ENCODE results near the gene RUVBL1. TPM values are rescaled to one million over a fixed set of nuclear protein-coding genes. Genes with fewer than 3 reads are reported as not detected.

RUVBL1 gene
- total and polyA plus RNA-seq, 2 experiments from 2014 or later = 29.7 to 33.5 TPM

GRCh38 chr3:128077202-128077624, 46.4 kb downstream of the RUVBL1 start:
- Histone ChIP-seq H4K20me1 (ENCODE audit: insufficient read depth, poor library complexity, severe bottlenecking) (peaks cover 23% of the 10 kb centered on the region), H3K27me3 (no peaks in the 10 kb centered on the region), H3K9me2 (replicated peaks; ENCODE audit: insufficient read depth) (no peaks in the 10 kb centered on the region), H2AFZ (no peak overlapping the region), H3K36me3 (replicated peaks; ENCODE audit: insufficient read depth, low read depth) (no peaks in the 10 kb centered on the region), H3K4me2 (peak overlapping the region; percentile 94), H3K27ac (no peak overlapping the region), H3K4me1 (ENCODE audit: insufficient read depth) (peaks cover 22% of the 10 kb centered on the region), H3K79me2 (no peaks in the 10 kb centered on the region), H3K9me3 (ENCODE audit: low read depth) (no peaks in the 10 kb centered on the region), H3K4me3 (no peak overlapping the region)
- 28% methylated on average over 5 of the region's 11 CpGs for WGBS (ENCODE audit: low lambda C conversion rate, missing lambda C conversion rate)
- TF ChIP-seq EZH2phosphoT487 (IDR thresholded peaks at IDR 0.05; ENCODE audit: low read depth, severe bottlenecking, unreplicated experiment) = no peak
- TF ChIP-seq, protein P1, sequence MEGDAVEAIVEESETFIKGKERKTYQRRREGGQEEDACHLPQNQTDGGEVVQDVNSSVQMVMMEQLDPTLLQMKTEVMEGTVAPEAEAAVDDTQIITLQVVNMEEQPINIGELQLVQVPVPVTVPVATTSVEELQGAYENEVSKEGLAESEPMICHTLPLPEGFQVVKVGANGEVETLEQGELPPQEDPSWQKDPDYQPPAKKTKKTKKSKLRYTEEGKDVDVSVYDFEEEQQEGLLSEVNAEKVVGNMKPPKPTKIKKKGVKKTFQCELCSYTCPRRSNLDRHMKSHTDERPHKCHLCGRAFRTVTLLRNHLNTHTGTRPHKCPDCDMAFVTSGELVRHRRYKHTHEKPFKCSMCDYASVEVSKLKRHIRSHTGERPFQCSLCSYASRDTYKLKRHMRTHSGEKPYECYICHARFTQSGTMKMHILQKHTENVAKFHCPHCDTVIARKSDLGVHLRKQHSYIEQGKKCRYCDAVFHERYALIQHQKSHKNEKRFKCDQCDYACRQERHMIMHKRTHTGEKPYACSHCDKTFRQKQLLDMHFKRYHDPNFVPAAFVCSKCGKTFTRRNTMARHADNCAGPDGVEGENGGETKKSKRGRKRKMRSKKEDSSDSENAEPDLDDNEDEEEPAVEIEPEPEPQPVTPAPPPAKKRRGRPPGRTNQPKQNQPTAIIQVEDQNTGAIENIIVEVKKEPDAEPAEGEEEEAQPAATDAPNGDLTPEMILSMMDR (IDR thresholded peaks at IDR 0.05; ENCODE audit: poor library complexity) = no peak
- TF ChIP-seq EZH2 (IDR thresholded peaks at IDR 0.05; ENCODE audit: borderline replicate concordance) = no peak
- no peak for DNase-seq (ENCODE audit: low spot score)

GRCh38 chr3:128076483-128077201, 47.0 kb downstream of the RUVBL1 start:
- Histone ChIP-seq H3K4me3 (no peak overlapping the region), H3K79me2 (no peaks in the 10 kb centered on the region), H3K9me3 (ENCODE audit: low read depth) (no peaks in the 10 kb centered on the region), H3K27me3 (no peaks in the 10 kb centered on the region), H2AFZ (no peak overlapping the region), H3K4me2 (peak overlapping the region; percentile 94), H4K20me1 (ENCODE audit: insufficient read depth, poor library complexity, severe bottlenecking) (peaks cover 26% of the 10 kb centered on the region), H3K4me1 (ENCODE audit: insufficient read depth) (peaks cover 22% of the 10 kb centered on the region), H3K27ac (no peak overlapping the region), H3K9me2 (replicated peaks; ENCODE audit: insufficient read depth) (no peaks in the 10 kb centered on the region), H3K36me3 (replicated peaks; ENCODE audit: insufficient read depth, low read depth) (no peaks in the 10 kb centered on the region)
- no peak for TF ChIP-seq EZH2 (IDR thresholded peaks at IDR 0.05; ENCODE audit: borderline replicate concordance)
- no peak for TF ChIP-seq EZH2phosphoT487 (IDR thresholded peaks at IDR 0.05; ENCODE audit: low read depth, severe bottlenecking, unreplicated experiment)
- TF ChIP-seq, protein P1 (IDR thresholded peaks at IDR 0.05; ENCODE audit: poor library complexity) = no peak
- 8% methylated on average over 55 of the region's 79 CpGs for WGBS (ENCODE audit: low lambda C conversion rate, missing lambda C conversion rate)
- DNase-seq (ENCODE audit: low spot score) = peak; percentile 57

- H4K20me1 ChIP-seq (ENCODE audit: insufficient read depth, poor library complexity, severe bottlenecking) = peaks cover 30% of the 10 kb centered on the region
Observed at GRCh38 chr3:128075522-128076482, 47.8 kb downstream of the RUVBL1 start.

More at GRCh38 chr3:128075522-128076482, 47.8 kb downstream of the RUVBL1 start:
- Histone ChIP-seq H3K4me2 (peak overlapping the region; percentile 94), H3K4me1 (ENCODE audit: insufficient read depth) (peaks cover 22% of the 10 kb centered on the region), H3K79me2 (no peaks in the 10 kb centered on the region), H3K36me3 (replicated peaks; ENCODE audit: insufficient read depth, low read depth) (no peaks in the 10 kb centered on the region), H2AFZ (peak overlapping the region; percentile 16), H3K4me3 (no peak overlapping the region), H3K9me3 (ENCODE audit: low read depth) (no peaks in the 10 kb centered on the region), H3K9me2 (replicated peaks; ENCODE audit: insufficient read depth) (no peaks in the 10 kb centered on the region), H3K27ac (peak overlapping the region; percentile 22), H3K27me3 (no peaks in the 10 kb centered on the region)
- DNase-seq (ENCODE audit: low spot score) = peak; percentile 93
- TF ChIP-seq, protein P1 (IDR thresholded peaks at IDR 0.05; ENCODE audit: poor library complexity) = peak; percentile 97
- TF ChIP-seq EZH2 (IDR thresholded peaks at IDR 0.05; ENCODE audit: borderline replicate concordance) = peak; percentile 51
- TF ChIP-seq EZH2phosphoT487 (IDR thresholded peaks at IDR 0.05; ENCODE audit: low read depth, severe bottlenecking, unreplicated experiment) = no peak
- 4% methylated on average over 66 of the region's 78 CpGs for WGBS (ENCODE audit: low lambda C conversion rate, missing lambda C conversion rate)

All from hepatocyte (in vitro differentiated cells).